Activated CD4-positive, alpha-beta memory T cell treated with anti-CD3 and anti-CD28 coated beads, Interleukin-2, amount 10 ng/mL, durations not matched to agents 7 days and 5 days (primary cell): Measurements from ENCODE around the gene LAMTOR3. TPM values are rescaled to one million over a fixed set of nuclear protein-coding genes. Genes with fewer than 3 reads are reported as not detected.

ENCODE experiments used
- CTCF ChIA-PET: fragments of 350-600 bp; sonication (Branson Sonifier 250); formaldehyde crosslinking; loops from one replicate; lab custom pipeline; 2021; ENCODE audit warnings: antibody characterized with exemption, inconsistent platforms; lab: Charles Lee
- POLR2A ChIA-PET: fragments of 350-600 bp; sonication (Branson Sonifier 250); formaldehyde crosslinking; loops from one replicate; lab custom pipeline; 2021; ENCODE audit warnings: antibody characterized with exemption; lab: Charles Lee
- DNase-seq: peaks from one replicate; pipeline ENCODE4 v3.0.0-alpha.2; 2020
- H3K27ac Mint-ChIP-seq: one replicate; pipeline ENCODE4 v1.8.0; 2021; ENCODE audit warnings: mild to moderate bottlenecking, mixed read lengths
- H3K27me3 Mint-ChIP-seq: one replicate; pipeline ENCODE4 v1.8.0; 2021; ENCODE audit warnings: mixed read lengths
- H3K36me3 Mint-ChIP-seq: one replicate; pipeline ENCODE4 v1.8.0; 2021; ENCODE audit warnings: low read depth, mixed read lengths
- H3K4me1 Mint-ChIP-seq: one replicate; pipeline ENCODE4 v1.8.0; 2021; ENCODE audit warnings: mixed read lengths
- H3K4me3 Mint-ChIP-seq: one replicate; pipeline ENCODE4 v1.8.0; 2021; ENCODE audit warnings: mild to moderate bottlenecking, mixed read lengths
- H3K9me3 Mint-ChIP-seq: one replicate; pipeline ENCODE4 v1.8.0; 2021; ENCODE audit warnings: mixed read lengths
- total RNA-seq, 2 experiments: library from RNA; stranded (reverse); gene quantifications; one replicate each; pipeline ENCODE4 v1.2.3, GENCODE V29; 2021

LAMTOR3 gene
- total RNA-seq, 2 experiments from 2014 or later: 28.1 to 29.2 TPM

DNA sequence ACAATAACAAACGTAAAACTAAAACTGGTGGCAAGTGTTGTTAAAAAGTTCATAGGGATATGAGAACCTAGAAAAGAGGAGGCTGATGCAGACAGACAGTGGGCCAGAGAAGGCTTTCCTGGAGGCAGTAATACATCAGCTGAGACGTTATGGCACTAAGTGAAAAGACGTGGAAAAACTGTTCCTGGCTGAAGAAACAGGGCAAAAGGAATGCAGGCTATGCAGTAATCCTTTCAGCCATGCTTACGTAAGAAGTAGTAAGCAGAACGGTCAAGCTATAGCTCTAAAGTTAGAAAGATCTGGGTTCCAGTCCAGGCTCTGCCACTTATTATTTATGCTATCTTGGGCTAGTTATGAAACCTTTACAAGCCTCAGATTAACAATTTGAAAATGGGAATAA, 6.4 kb downstream of the LAMTOR3 start:
- Mint-ChIP-seq H3K36me3 (peaks cover 14% of the 10 kb centered on the region), H3K27me3 (no peaks in the 10 kb centered on the region), H3K9me3 (no peaks in the 10 kb centered on the region), H3K27ac (no peak overlapping the region), H3K4me3 (no peak overlapping the region), H3K4me1 (peaks cover 22% of the 10 kb centered on the region)
- CTCF ChIA-PET: interaction anchor here (3.9 kb wide), 1 partner anchor 76 kb away, joined by 43 read pairs; no protein-coding TSS in a partner anchor
- POLR2A ChIA-PET: no interaction called here
- DNase-seq: no peak

DNA sequence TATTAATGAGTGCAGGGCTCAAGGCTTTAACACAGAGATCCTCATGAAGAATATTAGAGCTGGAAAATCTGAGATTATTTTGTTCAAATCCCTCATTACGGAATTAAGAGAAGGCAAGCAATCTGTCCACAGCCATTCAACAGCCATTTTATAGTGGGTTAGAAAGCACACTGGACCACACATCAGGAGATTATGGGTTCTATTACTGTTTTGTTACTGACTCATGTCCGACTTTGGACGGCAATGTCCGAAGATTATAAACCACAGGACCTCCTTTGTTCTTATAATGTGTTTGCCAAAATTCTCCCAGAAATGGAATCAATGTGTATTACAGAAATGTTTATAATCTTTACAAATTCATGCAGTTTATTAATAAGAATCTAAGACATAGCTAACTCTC, 8.1 kb downstream of the LAMTOR3 start:
- no peak for DNase-seq
- Mint-ChIP-seq H3K4me1 (peaks cover 10% of the 10 kb centered on the region), H3K27ac (no peak overlapping the region), H3K36me3 (peaks cover 20% of the 10 kb centered on the region), H3K9me3 (no peaks in the 10 kb centered on the region), H3K4me3 (no peak overlapping the region), H3K27me3 (no peaks in the 10 kb centered on the region)
- ChIA-PET CTCF (interaction anchor here (0.9 to 3.9 kb wide), 6 partner anchors 25 to 78 kb away, joined by 3 to 43 read pairs (median 6); partner anchors contain the start of genes DAPP1 and DNAJB14), POLR2A (interaction anchor here (1.2 kb wide), 2 partner anchors 63 to 323 kb away, joined by 3 to 4 read pairs; no protein-coding TSS in a partner anchor)

DNA sequence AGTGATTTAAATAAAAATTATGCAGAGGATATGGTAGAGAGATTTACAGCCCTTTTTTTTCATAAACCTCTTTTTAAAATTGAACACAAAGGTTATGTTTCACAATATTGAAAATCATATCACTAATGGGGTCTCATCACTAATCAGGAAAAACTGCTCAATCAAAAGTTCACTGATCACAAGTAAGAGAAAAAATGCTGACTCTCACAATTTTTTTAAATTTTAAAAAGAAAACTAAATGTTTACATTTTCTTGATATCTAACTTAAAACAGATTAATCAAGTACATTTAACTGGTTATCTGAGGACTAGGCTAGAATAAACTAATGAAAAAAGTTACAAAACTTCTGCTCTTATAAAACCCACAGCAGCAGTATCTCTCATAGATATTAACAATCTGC, 8.5 kb downstream of the LAMTOR3 start:
- no peaks in the 10 kb centered on the region for H3K9me3 Mint-ChIP-seq
- H3K4me1 Mint-ChIP-seq: peaks cover 6% of the 10 kb centered on the region
- CTCF ChIA-PET: interaction anchor here (1.0 to 3.9 kb wide), 8 partner anchors 22 to 77 kb away, joined by 3 to 43 read pairs (median 6); partner anchors contain the start of genes DAPP1 and DNAJB14
- no peak for DNase-seq
- POLR2A ChIA-PET: interaction anchor here (1.2 to 1.4 kb wide), 4 partner anchors 9 to 323 kb away, joined by 3 to 6 read pairs (median 4); partner anchors contain the start of gene LAMTOR3
- H3K27me3 Mint-ChIP-seq: no peaks in the 10 kb centered on the region
- H3K36me3 Mint-ChIP-seq: peaks cover 23% of the 10 kb centered on the region
- no peak overlapping the region for H3K27ac Mint-ChIP-seq
- H3K4me3 Mint-ChIP-seq: no peak overlapping the region

DNA sequence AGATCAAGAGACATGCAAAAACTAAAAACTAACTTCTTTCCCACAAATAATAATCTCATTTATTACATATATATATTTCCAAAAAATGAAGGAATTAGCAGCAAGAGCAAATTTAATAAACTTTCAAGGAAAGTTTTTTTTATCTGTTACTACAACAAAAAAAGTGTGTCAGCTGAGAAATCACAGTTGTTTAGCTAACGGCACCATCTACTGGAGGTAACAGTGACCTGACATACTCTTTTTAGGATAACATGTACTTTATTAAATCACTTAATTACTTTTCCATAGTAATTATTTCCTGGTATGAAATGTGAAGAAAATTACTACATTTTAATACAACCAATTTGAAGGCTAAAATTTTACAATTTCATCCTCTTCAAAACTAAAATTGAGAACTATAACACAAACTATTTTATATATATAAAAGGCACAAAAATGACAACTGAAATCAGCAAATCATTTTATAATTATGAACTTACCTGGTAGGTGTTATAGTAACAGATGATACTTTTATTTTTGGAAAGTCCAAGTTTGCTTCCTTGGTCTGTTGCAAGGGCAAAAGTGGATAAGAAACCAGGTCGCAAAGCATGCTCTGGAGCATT, 9.1 kb downstream of the LAMTOR3 start:
- no peaks in the 10 kb centered on the region for H3K9me3 Mint-ChIP-seq
- POLR2A ChIA-PET: interaction anchor here (0.6 to 1.4 kb wide), 7 partner anchors 9 to 322 kb away, joined by 3 to 6 read pairs (median 5); partner anchors contain the start of genes DAPP1 and LAMTOR3
- CTCF ChIA-PET: interaction anchor here (0.8 to 3.9 kb wide), 15 partner anchors 9 to 321 kb away, joined by 3 to 43 read pairs (median 4); partner anchors contain the start of genes DAPP1, DNAJB14, LAMTOR3 and TRMT10A

DNA sequence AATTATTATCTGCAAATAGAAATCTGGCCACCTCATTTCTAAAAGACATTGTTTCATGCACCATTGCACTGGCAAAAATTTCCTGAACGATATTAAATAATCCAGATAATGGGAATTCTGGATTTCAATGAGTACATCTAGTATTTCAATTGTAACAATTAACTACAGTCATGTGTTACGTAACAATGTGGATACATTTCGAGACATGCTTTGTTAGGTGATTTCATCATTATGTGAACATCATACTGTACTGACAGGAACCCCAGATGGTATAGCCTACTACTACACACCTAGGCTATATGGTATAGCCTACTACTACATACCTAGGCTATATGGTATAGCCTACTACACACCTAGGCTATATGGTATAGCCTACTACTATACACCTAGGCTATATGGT, 14.8 kb downstream of the LAMTOR3 start:
- H3K36me3 Mint-ChIP-seq: peaks cover 38% of the 10 kb centered on the region
- DNase-seq: no peak
- no peak overlapping the region for H3K4me3 Mint-ChIP-seq
- no peaks in the 10 kb centered on the region for H3K9me3 Mint-ChIP-seq
- H3K4me1 Mint-ChIP-seq: no peaks in the 10 kb centered on the region
- no peak overlapping the region for H3K27ac Mint-ChIP-seq
- ChIA-PET POLR2A (interaction anchor here (1.0 kb wide), 1 partner anchor 63 kb away, joined by 3 read pairs; the partner anchor contains the start of gene DAPP1), CTCF (interaction anchor here (1.4 kb wide), 1 partner anchor 71 kb away, joined by 3 read pairs; no protein-coding TSS in a partner anchor)
- no peaks in the 10 kb centered on the region for H3K27me3 Mint-ChIP-seq

More for the DNA sequence above, 9.1 kb downstream of the LAMTOR3 start:
- H3K4me1 Mint-ChIP-seq: peaks cover 4% of the 10 kb centered on the region
- no peak overlapping the region for H3K27ac Mint-ChIP-seq
- peak; percentile 28 for DNase-seq
- no peaks in the 10 kb centered on the region for H3K27me3 Mint-ChIP-seq
- no peak overlapping the region for H3K4me3 Mint-ChIP-seq
- H3K36me3 Mint-ChIP-seq: peaks cover 28% of the 10 kb centered on the region

DNA sequence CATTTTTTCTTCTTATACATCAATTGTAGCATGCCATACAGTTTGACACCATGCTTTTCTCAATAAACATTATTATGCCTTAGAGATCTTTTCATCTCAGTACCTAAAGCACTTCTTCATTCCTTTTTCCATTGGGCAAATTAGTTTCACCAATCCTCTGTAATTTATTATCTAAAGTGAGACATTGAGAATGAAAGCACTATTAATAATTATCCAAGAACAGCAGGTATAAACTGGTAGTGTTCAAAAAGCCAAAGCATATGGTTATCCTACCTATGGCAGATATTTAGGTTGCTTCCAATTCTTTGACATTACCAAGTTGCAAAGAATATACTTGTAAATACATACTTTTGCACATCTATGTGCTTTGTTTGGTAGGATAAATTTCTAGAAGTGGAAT, 15.6 kb downstream of the LAMTOR3 start:
- Mint-ChIP-seq H3K27ac (no peak overlapping the region), H3K4me3 (no peak overlapping the region), H3K4me1 (no peaks in the 10 kb centered on the region), H3K27me3 (no peaks in the 10 kb centered on the region), H3K36me3 (peaks cover 36% of the 10 kb centered on the region), H3K9me3 (no peaks in the 10 kb centered on the region)
- ChIA-PET POLR2A (no interaction called here), CTCF (no interaction called here)
- DNase-seq: no peak

DNA sequence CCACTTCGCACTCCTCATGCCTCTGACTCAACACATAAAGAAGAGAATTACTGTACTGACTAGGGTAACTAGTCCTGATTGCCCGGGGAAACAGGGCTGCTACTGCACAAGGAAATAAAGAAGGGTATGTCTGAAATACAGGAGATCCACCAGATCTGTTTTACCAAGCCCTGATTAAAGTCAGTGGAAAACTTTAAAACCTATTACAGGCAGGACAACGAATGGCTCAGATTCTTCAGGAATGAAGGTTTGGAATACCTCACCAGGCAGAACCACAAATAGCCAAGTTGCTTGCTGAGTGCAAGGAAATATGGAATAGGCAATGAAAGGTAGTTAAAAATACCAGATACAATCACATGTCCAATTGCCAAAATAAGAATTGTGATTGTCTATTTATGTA, 17.3 kb downstream of the LAMTOR3 start:
- H3K27me3 Mint-ChIP-seq: no peaks in the 10 kb centered on the region
- DNase-seq: no peak
- ChIA-PET POLR2A (no interaction called here), CTCF (no interaction called here)
- H3K9me3 Mint-ChIP-seq: no peaks in the 10 kb centered on the region
- no peak overlapping the region for H3K4me3 Mint-ChIP-seq
- peaks cover 44% of the 10 kb centered on the region for H3K36me3 Mint-ChIP-seq
- no peak overlapping the region for H3K27ac Mint-ChIP-seq
- H3K4me1 Mint-ChIP-seq: peaks cover 4% of the 10 kb centered on the region

DNA sequence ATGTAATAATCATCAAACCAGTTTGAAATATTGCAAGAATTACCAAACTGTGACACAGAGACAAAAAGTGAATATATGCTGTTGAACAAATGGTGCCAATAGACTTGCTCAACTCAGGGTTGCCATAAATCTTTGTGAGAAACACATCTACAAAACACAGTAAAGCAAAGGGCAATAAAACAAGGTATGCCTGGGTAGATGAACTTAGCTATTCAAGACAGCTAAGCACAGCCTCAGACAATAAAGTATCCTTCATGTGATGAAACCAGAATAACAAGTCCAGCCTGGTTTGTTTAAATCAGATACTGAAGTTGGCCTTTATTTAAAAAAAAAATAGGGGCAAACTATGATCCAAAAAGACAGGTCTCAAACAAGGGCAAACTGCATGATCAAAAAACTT, 19.2 kb downstream of the LAMTOR3 start:
- Mint-ChIP-seq H3K36me3 (peaks cover 44% of the 10 kb centered on the region), H3K27ac (no peak overlapping the region), H3K4me3 (no peak overlapping the region), H3K27me3 (no peaks in the 10 kb centered on the region), H3K4me1 (peaks cover 9% of the 10 kb centered on the region), H3K9me3 (no peaks in the 10 kb centered on the region)
- no peak for DNase-seq
- CTCF ChIA-PET: interaction anchor here (1.7 kb wide), 1 partner anchor 64 kb away, joined by 4 read pairs; no protein-coding TSS in a partner anchor
- POLR2A ChIA-PET: interaction anchor here (0.6 to 0.9 kb wide), 2 partner anchors 10 to 18 kb away, joined by 3 to 5 read pairs; no protein-coding TSS in a partner anchor

DNA sequence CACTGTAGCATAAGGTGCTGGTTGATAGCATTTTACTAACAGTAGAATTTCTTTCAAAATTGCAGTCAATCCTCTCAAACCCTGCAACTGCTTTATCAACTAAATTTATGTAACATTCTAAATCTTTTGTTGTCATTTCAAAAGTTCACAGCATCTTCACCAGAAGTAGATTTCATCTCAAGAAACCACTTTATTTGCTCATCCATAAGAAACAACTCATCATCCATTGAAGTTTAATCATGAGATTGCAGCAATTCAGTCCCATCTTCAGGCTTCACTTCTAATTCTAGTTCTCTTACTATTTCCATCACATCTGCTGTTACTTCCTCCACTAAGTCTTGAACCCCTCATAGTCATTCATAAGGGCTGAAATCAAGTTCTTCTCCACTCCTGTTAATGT, 21.7 kb downstream of the LAMTOR3 start:
- Mint-ChIP-seq H3K9me3 (no peaks in the 10 kb centered on the region), H3K27me3 (no peaks in the 10 kb centered on the region), H3K27ac (no peak overlapping the region), H3K4me3 (no peak overlapping the region), H3K36me3 (peaks cover 47% of the 10 kb centered on the region), H3K4me1 (peaks cover 20% of the 10 kb centered on the region)
- ChIA-PET POLR2A (no interaction called here), CTCF (interaction anchor here (0.8 kb wide), 1 partner anchor 11 kb away, joined by 3 read pairs; no protein-coding TSS in a partner anchor)
- no peak for DNase-seq

DNA sequence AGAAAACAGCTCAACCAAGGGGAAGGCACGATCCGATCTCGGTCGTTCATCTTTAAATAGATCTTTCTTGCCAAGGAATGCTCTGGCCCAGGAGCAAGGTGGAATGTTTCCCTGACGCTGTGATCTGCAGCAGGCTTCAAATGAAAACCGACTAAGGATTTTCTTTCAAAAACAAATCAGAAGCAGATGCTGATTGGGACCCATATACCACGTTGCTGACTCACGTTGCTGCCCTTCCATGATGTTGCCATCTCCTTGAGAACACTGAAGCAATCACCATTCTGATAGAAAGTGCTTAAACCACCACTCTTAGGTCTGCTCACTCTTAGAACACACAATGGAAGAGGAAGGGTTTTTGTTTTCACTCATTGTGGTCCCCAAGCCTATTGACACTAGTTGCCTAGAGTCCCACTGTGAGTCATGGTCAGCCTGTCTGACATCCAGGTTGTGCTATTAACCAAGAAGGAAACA, 26.1 kb downstream of the LAMTOR3 start:
- CTCF ChIA-PET: no interaction called here
- POLR2A ChIA-PET: no interaction called here
- no peak overlapping the region for H3K27ac Mint-ChIP-seq

DNA sequence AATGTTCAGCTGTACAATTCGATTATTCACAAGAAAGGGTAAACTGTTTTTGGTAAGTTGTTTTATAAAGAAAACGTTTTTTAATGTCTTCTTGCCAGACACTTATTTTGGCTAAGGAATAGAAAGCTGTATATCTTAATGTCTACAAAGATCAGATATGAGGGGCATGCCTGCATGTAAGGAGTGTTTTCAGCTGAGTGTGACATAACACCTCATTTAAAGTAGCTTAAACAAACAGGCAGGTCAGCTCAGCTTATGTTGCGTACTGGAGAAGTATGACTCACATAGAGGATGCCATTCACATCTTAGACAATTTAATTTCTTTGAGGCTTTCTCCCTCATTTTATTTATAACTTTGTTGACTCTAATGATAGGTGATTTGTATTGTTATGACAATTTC, 30.4 kb downstream of the LAMTOR3 start:
- no peaks in the 10 kb centered on the region for H3K27me3 Mint-ChIP-seq
- no peak for DNase-seq
- H3K9me3 Mint-ChIP-seq: no peaks in the 10 kb centered on the region
- H3K4me1 Mint-ChIP-seq: peaks cover 44% of the 10 kb centered on the region
- peaks cover 65% of the 10 kb centered on the region for H3K36me3 Mint-ChIP-seq
- no peak overlapping the region for H3K27ac Mint-ChIP-seq
- ChIA-PET CTCF (interaction anchor here (0.7 to 1.2 kb wide), 3 partner anchors 21 to 60 kb away, joined by 3 to 4 read pairs (median 3); no protein-coding TSS in a partner anchor), POLR2A (interaction anchor here (1.1 kb wide), 1 partner anchor 83 kb away, joined by 5 read pairs; the partner anchor contains the start of gene DNAJB14)
- H3K4me3 Mint-ChIP-seq: no peak overlapping the region

More for the DNA sequence above, 26.1 kb downstream of the LAMTOR3 start:
- Mint-ChIP-seq H3K4me1 (peaks cover 28% of the 10 kb centered on the region), H3K4me3 (no peak overlapping the region), H3K36me3 (peaks cover 61% of the 10 kb centered on the region), H3K27me3 (no peaks in the 10 kb centered on the region), H3K9me3 (no peaks in the 10 kb centered on the region)
- no peak for DNase-seq

DNA sequence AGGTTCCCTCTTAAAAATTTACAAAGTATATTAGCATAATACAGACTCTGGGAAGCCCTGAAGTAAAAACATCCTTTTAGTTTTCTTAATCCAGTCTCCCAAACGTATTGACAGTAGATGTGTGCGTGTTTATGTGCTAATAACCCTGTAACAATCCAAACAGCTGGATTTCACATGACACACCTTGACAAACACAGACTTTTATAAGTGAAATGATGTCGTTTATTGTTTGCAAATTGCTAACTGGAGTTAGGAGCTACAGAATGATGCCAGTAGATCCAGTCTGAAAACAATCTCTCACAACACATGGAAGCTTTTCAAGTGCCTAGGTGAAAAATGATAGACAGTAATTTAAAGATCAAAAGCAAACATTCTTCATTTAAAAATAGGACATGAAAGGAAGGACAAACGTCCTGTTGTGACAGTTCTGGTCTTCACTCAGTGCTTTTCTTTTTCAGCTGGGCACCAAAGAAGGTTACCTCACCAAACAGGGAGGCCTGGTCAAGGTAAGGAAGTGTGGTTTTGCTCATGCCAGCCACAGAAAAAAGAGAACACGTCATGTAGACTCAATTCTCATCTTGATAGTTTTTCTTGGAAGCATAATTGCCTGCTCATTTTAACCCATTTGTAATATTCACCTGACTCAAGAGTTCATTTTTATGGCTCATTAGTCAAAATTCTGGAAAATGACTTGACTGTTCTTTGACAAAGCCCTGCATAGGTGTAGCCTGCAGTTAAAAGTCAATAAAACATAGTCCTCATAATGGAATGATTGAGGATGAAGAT, 32.9 kb downstream of the LAMTOR3 start:
- peak; percentile 39 for DNase-seq

More for the DNA sequence above, 32.9 kb downstream of the LAMTOR3 start:
- Mint-ChIP-seq H3K9me3 (no peaks in the 10 kb centered on the region), H3K4me3 (no peak overlapping the region), H3K4me1 (peaks cover 51% of the 10 kb centered on the region), H3K36me3 (peaks cover 67% of the 10 kb centered on the region), H3K27ac (peak overlapping the region; percentile 68), H3K27me3 (no peaks in the 10 kb centered on the region)
- POLR2A ChIA-PET: interaction anchor here (0.7 to 2.6 kb wide), 8 partner anchors 9 to 89 kb away, joined by 3 to 10 read pairs (median 4); partner anchors contain the start of genes DAPP1 and H2AZ1
- CTCF ChIA-PET: interaction anchor here (0.9 to 1.3 kb wide), 3 partner anchors 11 to 50 kb away, joined by 3 to 4 read pairs (median 3); no protein-coding TSS in a partner anchor
